HG02759 (cell line): ENCODE measurements around the gene TLCD5.

Source experiments
- ATAC-seq: cut with Tn5 transposase; IDR thresholded peaks from one replicate; pipeline ENCODE4 v1.9.1; 2021; ENCODE audit warnings: mild to moderate bottlenecking, moderate library complexity; ENCODE audit not compliant: unreplicated experiment

The TLCD5 gene

GRCh38 chr11:120375076-120375475 lies 50.0 kb downstream of the TLCD5 start:
- no peak for ATAC-seq

DNA sequence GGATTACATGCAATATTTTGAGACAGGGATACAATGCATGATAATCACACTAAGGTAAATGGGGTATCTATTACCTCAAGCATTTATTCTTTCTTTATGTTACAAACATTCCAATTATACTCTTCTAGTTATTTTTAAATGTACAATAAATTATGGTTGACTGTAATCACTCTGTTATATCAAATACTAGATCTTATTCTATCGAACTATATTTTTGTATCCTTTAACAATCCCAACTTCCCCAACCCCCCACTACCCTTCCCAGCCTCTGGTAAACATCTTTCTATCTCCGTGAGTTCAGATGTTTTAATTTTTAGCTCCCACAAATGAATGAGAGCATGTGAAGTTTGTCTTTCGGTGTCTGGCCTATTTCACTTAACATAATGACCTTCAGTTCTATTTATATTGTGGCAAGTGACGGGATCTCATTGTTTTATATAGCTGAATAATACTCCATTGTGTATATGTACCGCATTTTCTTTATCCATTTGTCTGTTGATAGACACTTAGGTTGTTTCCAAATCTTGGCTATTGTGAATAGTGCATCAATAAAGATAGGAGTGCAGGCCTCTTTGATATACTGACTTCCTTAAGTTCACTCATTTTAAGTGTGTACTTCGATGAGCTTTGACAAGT lies 51.6 kb downstream of the TLCD5 start:
- ATAC-seq: no peak

DNA sequence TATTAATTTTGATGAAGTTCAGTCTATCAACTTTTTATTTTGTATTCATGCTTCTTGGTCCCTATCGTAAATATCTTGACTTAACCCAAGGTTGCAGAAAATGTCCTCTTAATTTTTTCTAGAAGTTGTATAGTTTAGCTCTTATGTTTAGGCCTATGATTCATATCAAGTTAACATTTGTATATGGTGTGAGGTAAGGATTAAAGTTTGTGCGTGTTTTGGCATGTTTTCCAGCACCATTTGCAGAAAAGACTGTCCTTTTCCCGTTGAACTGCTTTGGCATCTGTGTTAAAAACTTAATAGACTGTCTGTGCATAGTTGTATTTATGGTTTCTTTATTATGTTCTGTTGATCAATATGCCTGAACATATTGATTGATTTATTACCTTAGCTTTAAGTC lies 53.4 kb downstream of the TLCD5 start:
- no peak for ATAC-seq

- ATAC-seq: no peak
Observed at GRCh38 chr11:120381401-120381800, 56.3 kb downstream of the TLCD5 start.
